Measurements from ENCODE around the gene GLCE. TPM values are rescaled to one million over a fixed set of nuclear protein-coding genes. Genes with fewer than 3 reads are reported as not detected.
A peak's percentile ranks its signal among the peaks of the same experiment; 100 is the strongest.
"Not testable (repeated sequence)": the region's sequence is repeated elsewhere in the genome, so short reads cannot be mapped to it uniquely, and the experiment has no call there.

The GLCE gene
- total RNA-seq, 2 experiments from 2014 or later = 3.8 to 5.0 TPM

- Mint-ChIP-seq H3K27ac (no peak overlapping the region), H3K36me3 (ENCODE audit: low read depth) (no peaks in the 10 kb centered on the region), H3K27me3 (peaks cover 43% of the 10 kb centered on the region), H3K4me1 (no peaks in the 10 kb centered on the region), H3K9me3 (no peaks in the 10 kb centered on the region), H3K4me3 (no peak overlapping the region)
- ChIA-PET POLR2A (no interaction called here), CTCF (no interaction called here)
- no peak for DNase-seq
Observed at GRCh38 chr15:69297642-69298353, 137.4 kb downstream of the GLCE start.

- Mint-ChIP-seq H3K27me3 (peaks cover 43% of the 10 kb centered on the region), H3K4me1 (no peaks in the 10 kb centered on the region), H3K36me3 (ENCODE audit: low read depth) (no peaks in the 10 kb centered on the region), H3K9me3 (no peaks in the 10 kb centered on the region), H3K4me3 (peak overlapping the region; percentile 45), H3K27ac (no peak overlapping the region)
- no peak for DNase-seq
- POLR2A ChIA-PET = no interaction called here
- CTCF ChIA-PET = no interaction called here
Observed at GRCh38 chr15:69298354-69298696, 137.9 kb downstream of the GLCE start.

- DNase-seq = no peak
- peaks cover 43% of the 10 kb centered on the region for H3K27me3 Mint-ChIP-seq
- H3K27ac Mint-ChIP-seq = no peak within 1 kb of the TSS
- no peaks in the 10 kb centered on the region for H3K36me3 Mint-ChIP-seq (ENCODE audit: low read depth)
- peak within 1 kb of the TSS; percentile 45 for H3K4me3 Mint-ChIP-seq
- H3K4me1 Mint-ChIP-seq = no peaks in the 10 kb centered on the region
- POLR2A ChIA-PET = no interaction called here
- no peaks in the 10 kb centered on the region for H3K9me3 Mint-ChIP-seq
- CTCF ChIA-PET = no interaction called here
Observed at GRCh38 chr15:69298697-69299441, 138.4 kb downstream of the GLCE start, which contains the start of gene PAQR5. TSS of gene PAQR5 (plus strand) at chr15:69298912. CDS start at chr15:69360081, 61,169 bp downstream.

GRCh38 chr15:69299451-69299886, 139.0 kb downstream of the GLCE start:
- no peaks in the 10 kb centered on the region for H3K9me3 Mint-ChIP-seq
- peak overlapping the region; percentile 16 for H3K4me3 Mint-ChIP-seq
- H3K27me3 Mint-ChIP-seq = peaks cover 43% of the 10 kb centered on the region

GRCh38 chr15:69299943-69300588, 139.6 kb downstream of the GLCE start:
- peaks cover 42% of the 10 kb centered on the region for H3K27me3 Mint-ChIP-seq
- no peak for DNase-seq
- H3K9me3 Mint-ChIP-seq = no peaks in the 10 kb centered on the region
- H3K27ac Mint-ChIP-seq = no peak overlapping the region
- POLR2A ChIA-PET = no interaction called here
- H3K4me1 Mint-ChIP-seq = no peaks in the 10 kb centered on the region
- H3K4me3 Mint-ChIP-seq = no peak overlapping the region
- no peaks in the 10 kb centered on the region for H3K36me3 Mint-ChIP-seq (ENCODE audit: low read depth)
- CTCF ChIA-PET = no interaction called here

More at GRCh38 chr15:69299451-69299886, 139.0 kb downstream of the GLCE start:
- CTCF ChIA-PET = no interaction called here
- Mint-ChIP-seq H3K4me1 (no peaks in the 10 kb centered on the region), H3K27ac (no peak overlapping the region), H3K36me3 (ENCODE audit: low read depth) (no peaks in the 10 kb centered on the region)
- POLR2A ChIA-PET = no interaction called here
- DNase-seq = no peak

GRCh38 chr15:69301101-69301500, 140.7 kb downstream of the GLCE start:
- peaks cover 42% of the 10 kb centered on the region for H3K27me3 Mint-ChIP-seq
- H3K4me1 Mint-ChIP-seq; CTCF ChIA-PET; H3K4me3 Mint-ChIP-seq; POLR2A ChIA-PET; DNase-seq; H3K27ac Mint-ChIP-seq; H3K36me3 Mint-ChIP-seq (ENCODE audit: low read depth); H3K9me3 Mint-ChIP-seq: not testable (repeated sequence)

GRCh38 chr15:69302087-69302486, 141.7 kb downstream of the GLCE start:
- H3K27ac Mint-ChIP-seq, CTCF ChIA-PET, H3K4me1 Mint-ChIP-seq: not testable (repeated sequence)

GRCh38 chr15:69302929-69303328, 142.5 kb downstream of the GLCE start:
- POLR2A ChIA-PET = no interaction called here
- Mint-ChIP-seq H3K36me3 (ENCODE audit: low read depth) (no peaks in the 10 kb centered on the region), H3K4me3 (no peak overlapping the region), H3K9me3 (no peaks in the 10 kb centered on the region), H3K4me1 (no peaks in the 10 kb centered on the region), H3K27me3 (peaks cover 29% of the 10 kb centered on the region), H3K27ac (no peak overlapping the region)
- DNase-seq = no peak
- CTCF ChIA-PET = no interaction called here

More at GRCh38 chr15:69302087-69302486, 141.7 kb downstream of the GLCE start:
- H3K27me3 Mint-ChIP-seq = peaks cover 37% of the 10 kb centered on the region
- H3K9me3 Mint-ChIP-seq; DNase-seq; H3K36me3 Mint-ChIP-seq (ENCODE audit: low read depth); H3K4me3 Mint-ChIP-seq; POLR2A ChIA-PET: not testable (repeated sequence)

GRCh38 chr15:69303337-69304181, 143.1 kb downstream of the GLCE start:
- DNase-seq = no peak
- Mint-ChIP-seq H3K4me1 (no peaks in the 10 kb centered on the region), H3K27ac (no peak overlapping the region), H3K36me3 (ENCODE audit: low read depth) (no peaks in the 10 kb centered on the region), H3K27me3 (peaks cover 25% of the 10 kb centered on the region), H3K9me3 (no peaks in the 10 kb centered on the region), H3K4me3 (no peak overlapping the region)
- CTCF ChIA-PET = interaction anchor here (0.7 kb wide), 1 partner anchor 33 kb away, joined by 3 read pairs; no protein-coding TSS in a partner anchor
- POLR2A ChIA-PET = no interaction called here

- Mint-ChIP-seq H3K27me3 (peaks cover 23% of the 10 kb centered on the region), H3K9me3 (no peaks in the 10 kb centered on the region), H3K36me3 (ENCODE audit: low read depth) (no peaks in the 10 kb centered on the region), H3K4me1 (no peaks in the 10 kb centered on the region), H3K27ac (no peak overlapping the region), H3K4me3 (no peak overlapping the region)
- ChIA-PET CTCF (interaction anchor here (0.5 to 0.7 kb wide), 3 partner anchors 28 to 1064 kb away, joined by 3 to 4 read pairs (median 3); no protein-coding TSS in a partner anchor), POLR2A (no interaction called here)
- no peak for DNase-seq
Observed at GRCh38 chr15:69304182-69304545, 143.7 kb downstream of the GLCE start.

- DNase-seq = no peak
- peaks cover 11% of the 10 kb centered on the region for H3K27me3 Mint-ChIP-seq
- no peak overlapping the region for H3K27ac Mint-ChIP-seq
- no peaks in the 10 kb centered on the region for H3K36me3 Mint-ChIP-seq (ENCODE audit: low read depth)
- no peaks in the 10 kb centered on the region for H3K9me3 Mint-ChIP-seq
- POLR2A ChIA-PET = no interaction called here
- CTCF ChIA-PET = interaction anchor here (0.6 kb wide), 1 partner anchor 1496 kb away, joined by 4 read pairs; no protein-coding TSS in a partner anchor
- H3K4me1 Mint-ChIP-seq = no peaks in the 10 kb centered on the region
- H3K4me3 Mint-ChIP-seq = no peak overlapping the region
Observed at GRCh38 chr15:69305204-69305931, 144.9 kb downstream of the GLCE start.

GRCh38 chr15:69305933-69306568, 145.6 kb downstream of the GLCE start:
- no peaks in the 10 kb centered on the region for H3K4me1 Mint-ChIP-seq
- no peak overlapping the region for H3K27ac Mint-ChIP-seq
- DNase-seq = no peak
- H3K9me3 Mint-ChIP-seq = no peaks in the 10 kb centered on the region
- CTCF ChIA-PET = interaction anchor here (0.6 kb wide), 1 partner anchor 1496 kb away, joined by 4 read pairs; no protein-coding TSS in a partner anchor
- H3K36me3 Mint-ChIP-seq (ENCODE audit: low read depth) = no peaks in the 10 kb centered on the region
- POLR2A ChIA-PET = no interaction called here
- H3K4me3 Mint-ChIP-seq = no peak overlapping the region
- H3K27me3 Mint-ChIP-seq = peaks cover 7% of the 10 kb centered on the region
